ENCODE results near the gene CENPN. TPM values are rescaled to one million over a fixed set of nuclear protein-coding genes. Genes with fewer than 3 reads are reported as not detected.

The CENPN gene
- total and polyA plus RNA-seq, 2 of the 8 experiments (the other 6 are each of a cell fraction or from before 2014, with no cell fraction given) = 32.8 to 67.0 TPM

DNA sequence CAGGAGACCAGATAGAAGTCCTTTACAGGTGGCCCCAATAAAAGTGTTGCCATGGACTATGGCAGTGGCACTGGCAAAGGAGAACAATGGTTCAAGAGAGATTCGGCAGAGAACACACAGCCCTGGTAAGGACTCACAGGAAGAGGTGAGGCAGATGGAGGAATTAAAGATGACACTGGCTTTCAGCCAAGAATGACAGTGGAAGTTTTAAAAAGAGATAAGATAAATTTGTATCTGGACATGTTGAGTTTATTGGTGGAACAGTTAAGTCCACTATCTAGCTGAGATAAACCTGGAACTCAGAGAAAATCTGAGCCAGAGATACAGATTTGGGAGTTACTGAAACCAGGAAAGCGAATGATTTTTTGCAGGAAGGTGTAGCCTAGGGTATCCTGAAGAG lies 20.5 kb upstream of the CENPN start (continued):
- TF ChIP-seq, protein P1, sequence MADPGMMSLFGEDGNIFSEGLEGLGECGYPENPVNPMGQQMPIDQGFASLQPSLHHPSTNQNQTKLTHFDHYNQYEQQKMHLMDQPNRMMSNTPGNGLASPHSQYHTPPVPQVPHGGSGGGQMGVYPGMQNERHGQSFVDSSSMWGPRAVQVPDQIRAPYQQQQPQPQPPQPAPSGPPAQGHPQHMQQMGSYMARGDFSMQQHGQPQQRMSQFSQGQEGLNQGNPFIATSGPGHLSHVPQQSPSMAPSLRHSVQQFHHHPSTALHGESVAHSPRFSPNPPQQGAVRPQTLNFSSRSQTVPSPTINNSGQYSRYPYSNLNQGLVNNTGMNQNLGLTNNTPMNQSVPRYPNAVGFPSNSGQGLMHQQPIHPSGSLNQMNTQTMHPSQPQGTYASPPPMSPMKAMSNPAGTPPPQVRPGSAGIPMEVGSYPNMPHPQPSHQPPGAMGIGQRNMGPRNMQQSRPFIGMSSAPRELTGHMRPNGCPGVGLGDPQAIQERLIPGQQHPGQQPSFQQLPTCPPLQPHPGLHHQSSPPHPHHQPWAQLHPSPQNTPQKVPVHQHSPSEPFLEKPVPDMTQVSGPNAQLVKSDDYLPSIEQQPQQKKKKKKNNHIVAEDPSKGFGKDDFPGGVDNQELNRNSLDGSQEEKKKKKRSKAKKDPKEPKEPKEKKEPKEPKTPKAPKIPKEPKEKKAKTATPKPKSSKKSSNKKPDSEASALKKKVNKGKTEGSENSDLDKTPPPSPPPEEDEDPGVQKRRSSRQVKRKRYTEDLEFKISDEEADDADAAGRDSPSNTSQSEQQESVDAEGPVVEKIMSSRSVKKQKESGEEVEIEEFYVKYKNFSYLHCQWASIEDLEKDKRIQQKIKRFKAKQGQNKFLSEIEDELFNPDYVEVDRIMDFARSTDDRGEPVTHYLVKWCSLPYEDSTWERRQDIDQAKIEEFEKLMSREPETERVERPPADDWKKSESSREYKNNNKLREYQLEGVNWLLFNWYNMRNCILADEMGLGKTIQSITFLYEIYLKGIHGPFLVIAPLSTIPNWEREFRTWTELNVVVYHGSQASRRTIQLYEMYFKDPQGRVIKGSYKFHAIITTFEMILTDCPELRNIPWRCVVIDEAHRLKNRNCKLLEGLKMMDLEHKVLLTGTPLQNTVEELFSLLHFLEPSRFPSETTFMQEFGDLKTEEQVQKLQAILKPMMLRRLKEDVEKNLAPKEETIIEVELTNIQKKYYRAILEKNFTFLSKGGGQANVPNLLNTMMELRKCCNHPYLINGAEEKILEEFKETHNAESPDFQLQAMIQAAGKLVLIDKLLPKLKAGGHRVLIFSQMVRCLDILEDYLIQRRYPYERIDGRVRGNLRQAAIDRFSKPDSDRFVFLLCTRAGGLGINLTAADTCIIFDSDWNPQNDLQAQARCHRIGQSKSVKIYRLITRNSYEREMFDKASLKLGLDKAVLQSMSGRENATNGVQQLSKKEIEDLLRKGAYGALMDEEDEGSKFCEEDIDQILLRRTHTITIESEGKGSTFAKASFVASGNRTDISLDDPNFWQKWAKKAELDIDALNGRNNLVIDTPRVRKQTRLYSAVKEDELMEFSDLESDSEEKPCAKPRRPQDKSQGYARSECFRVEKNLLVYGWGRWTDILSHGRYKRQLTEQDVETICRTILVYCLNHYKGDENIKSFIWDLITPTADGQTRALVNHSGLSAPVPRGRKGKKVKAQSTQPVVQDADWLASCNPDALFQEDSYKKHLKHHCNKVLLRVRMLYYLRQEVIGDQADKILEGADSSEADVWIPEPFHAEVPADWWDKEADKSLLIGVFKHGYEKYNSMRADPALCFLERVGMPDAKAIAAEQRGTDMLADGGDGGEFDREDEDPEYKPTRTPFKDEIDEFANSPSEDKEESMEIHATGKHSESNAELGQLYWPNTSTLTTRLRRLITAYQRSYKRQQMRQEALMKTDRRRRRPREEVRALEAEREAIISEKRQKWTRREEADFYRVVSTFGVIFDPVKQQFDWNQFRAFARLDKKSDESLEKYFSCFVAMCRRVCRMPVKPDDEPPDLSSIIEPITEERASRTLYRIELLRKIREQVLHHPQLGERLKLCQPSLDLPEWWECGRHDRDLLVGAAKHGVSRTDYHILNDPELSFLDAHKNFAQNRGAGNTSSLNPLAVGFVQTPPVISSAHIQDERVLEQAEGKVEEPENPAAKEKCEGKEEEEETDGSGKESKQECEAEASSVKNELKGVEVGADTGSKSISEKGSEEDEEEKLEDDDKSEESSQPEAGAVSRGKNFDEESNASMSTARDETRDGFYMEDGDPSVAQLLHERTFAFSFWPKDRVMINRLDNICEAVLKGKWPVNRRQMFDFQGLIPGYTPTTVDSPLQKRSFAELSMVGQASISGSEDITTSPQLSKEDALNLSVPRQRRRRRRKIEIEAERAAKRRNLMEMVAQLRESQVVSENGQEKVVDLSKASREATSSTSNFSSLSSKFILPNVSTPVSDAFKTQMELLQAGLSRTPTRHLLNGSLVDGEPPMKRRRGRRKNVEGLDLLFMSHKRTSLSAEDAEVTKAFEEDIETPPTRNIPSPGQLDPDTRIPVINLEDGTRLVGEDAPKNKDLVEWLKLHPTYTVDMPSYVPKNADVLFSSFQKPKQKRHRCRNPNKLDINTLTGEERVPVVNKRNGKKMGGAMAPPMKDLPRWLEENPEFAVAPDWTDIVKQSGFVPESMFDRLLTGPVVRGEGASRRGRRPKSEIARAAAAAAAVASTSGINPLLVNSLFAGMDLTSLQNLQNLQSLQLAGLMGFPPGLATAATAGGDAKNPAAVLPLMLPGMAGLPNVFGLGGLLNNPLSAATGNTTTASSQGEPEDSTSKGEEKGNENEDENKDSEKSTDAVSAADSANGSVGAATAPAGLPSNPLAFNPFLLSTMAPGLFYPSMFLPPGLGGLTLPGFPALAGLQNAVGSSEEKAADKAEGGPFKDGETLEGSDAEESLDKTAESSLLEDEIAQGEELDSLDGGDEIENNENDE (IDR thresholded peaks at IDR 0.05; ENCODE audit: insufficient replicate concordance, low read length) = no peak
- TF ChIP-seq KDM1A (IDR thresholded peaks at IDR 0.05; ENCODE audit: borderline replicate concordance, low read length) (no peak), HDAC2 (IDR thresholded peaks at IDR 0.05; ENCODE audit: borderline replicate concordance in 1 of 2, low read depth in 2 of 2, low read length in 2 of 2) (no peak), JUND (IDR thresholded peaks at IDR 0.05; ENCODE audit: low read length) (no peak), EGR1 (IDR thresholded peaks at IDR 0.05; ENCODE audit: borderline replicate concordance, low read depth, low read length) (no peak), TBP (IDR thresholded peaks at IDR 0.05; ENCODE audit: low read depth, low read length) (no peak), CHD1 (IDR thresholded peaks at IDR 0.05; ENCODE audit: low read depth, low read length) (no peak), TEAD4 (IDR thresholded peaks at IDR 0.05; ENCODE audit: low read depth, low read length) (no peak), PHF8 (conservative IDR thresholded peaks at IDR 0.05; ENCODE audit: low read depth, low read length) (no peak), FOSL1 (IDR thresholded peaks at IDR 0.05; ENCODE audit: insufficient read depth, low read depth, low read length) (no peak), SIN3A (conservative IDR thresholded peaks at IDR 0.05 in 1 of 2, IDR thresholded peaks at IDR 0.05 in 1 of 2; ENCODE audit: low read depth in 1 of 2, low read length in 2 of 2) (no peak)
